GM19025 (cell line): ENCODE measurements around the gene PUS7.

ENCODE experiments used
- ATAC-seq: cut with Tn5 transposase; IDR thresholded peaks from one replicate; pipeline ENCODE4 v1.9.1; 2021; ENCODE audit warnings: mild to moderate bottlenecking, low read depth, moderate library complexity; ENCODE audit not compliant: unreplicated experiment

Gene PUS7

GRCh38 chr7:105502173-105502572 lies 19.9 kb downstream of the PUS7 start:
- ATAC-seq: no peak

DNA sequence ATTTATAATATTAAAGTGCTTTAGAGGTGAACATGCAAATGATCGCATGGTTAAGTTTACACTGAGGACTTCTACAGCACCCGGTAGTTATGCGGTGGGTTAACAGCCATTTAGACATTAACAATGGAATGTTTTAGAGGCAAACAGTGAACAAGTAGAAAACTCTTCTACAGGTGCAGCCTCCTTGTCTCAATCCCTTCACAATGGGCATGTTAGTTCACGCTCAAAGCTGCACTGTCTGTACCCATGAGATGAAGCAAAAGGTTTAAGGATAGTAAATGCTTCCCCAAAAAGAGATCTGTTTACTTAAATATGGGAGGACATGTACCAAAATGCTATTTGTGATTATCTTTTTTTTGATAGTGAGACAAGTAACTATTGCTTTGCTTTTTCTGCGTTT lies 25.1 kb downstream of the PUS7 start:
- ATAC-seq: no peak

GRCh38 chr7:105496521-105496920 lies 25.6 kb downstream of the PUS7 start:
- no peak for ATAC-seq

DNA sequence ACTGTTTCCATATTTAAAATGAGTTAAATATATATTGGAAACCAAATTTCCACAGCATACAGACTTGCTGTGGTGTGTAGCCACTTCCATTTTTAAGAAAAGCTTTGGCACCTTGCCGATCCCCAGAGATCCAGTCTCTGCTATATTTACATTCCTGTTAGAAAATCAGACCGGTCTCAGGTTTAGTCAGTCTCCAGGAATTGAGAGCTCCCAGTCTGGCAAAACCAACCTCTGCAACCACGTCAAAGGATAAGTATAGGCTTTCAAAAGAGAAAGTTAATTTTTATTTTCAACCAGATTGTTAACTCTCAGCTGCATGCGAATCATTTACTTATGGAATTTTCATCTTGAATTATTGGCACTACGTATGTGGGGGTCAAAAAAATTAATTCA lies 28.2 kb downstream of the PUS7 start:
- ATAC-seq: no peak

DNA sequence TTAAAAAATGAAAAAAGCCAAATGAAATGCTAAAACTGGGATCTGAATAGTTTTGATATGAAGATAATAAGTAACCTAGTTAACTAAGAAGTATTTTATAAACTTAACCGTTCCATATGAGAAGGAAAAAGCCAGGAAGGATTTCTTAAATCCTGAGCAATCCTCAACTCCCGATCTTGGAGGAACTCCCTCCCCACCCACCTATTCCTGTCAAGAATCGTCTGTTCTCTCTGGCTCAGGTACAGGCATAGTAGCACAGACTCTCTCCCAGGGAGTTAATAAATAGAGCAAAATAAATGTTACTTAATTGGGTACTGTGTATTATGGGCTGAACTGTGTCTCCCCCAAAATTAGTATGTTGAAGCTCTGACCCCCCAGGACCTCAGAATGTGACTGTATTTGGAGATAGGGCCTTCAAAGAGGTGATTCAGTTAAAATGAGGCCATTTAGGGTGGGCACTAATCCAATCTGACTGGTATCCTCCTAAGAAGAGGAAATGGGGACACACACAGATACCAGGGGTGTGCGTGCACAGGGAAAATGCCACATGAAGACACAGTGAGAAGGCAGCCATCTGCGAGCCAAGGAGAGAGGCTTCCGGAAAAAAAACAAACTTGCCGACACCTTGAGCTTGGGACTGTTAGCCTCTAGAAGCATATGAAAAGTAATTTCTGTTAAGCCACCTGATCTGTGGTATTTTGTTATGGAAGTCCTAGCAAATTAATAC lies 28.7 kb downstream of the PUS7 start:
- ATAC-seq: no peak

- ATAC-seq: no peak
Observed at GRCh38 chr7:105489409-105489808, 32.7 kb downstream of the PUS7 start.

- ATAC-seq: no peak
Observed at GRCh38 chr7:105487579-105488571, 34.2 kb downstream of the PUS7 start.

- ATAC-seq: no peak
Observed at GRCh38 chr7:105480931-105481330, 41.1 kb downstream of the PUS7 start.

GRCh38 chr7:105478606-105479005 lies 43.5 kb downstream of the PUS7 start:
- ATAC-seq: no peak

- ATAC-seq: no peak
Observed at GRCh38 chr7:105477908-105478307, 44.2 kb downstream of the PUS7 start.

- no peak for ATAC-seq
Observed at GRCh38 chr7:105474045-105474444, 48.0 kb downstream of the PUS7 start.

- ATAC-seq: no peak
Observed at GRCh38 chr7:105473163-105473562, 48.9 kb downstream of the PUS7 start.

DNA sequence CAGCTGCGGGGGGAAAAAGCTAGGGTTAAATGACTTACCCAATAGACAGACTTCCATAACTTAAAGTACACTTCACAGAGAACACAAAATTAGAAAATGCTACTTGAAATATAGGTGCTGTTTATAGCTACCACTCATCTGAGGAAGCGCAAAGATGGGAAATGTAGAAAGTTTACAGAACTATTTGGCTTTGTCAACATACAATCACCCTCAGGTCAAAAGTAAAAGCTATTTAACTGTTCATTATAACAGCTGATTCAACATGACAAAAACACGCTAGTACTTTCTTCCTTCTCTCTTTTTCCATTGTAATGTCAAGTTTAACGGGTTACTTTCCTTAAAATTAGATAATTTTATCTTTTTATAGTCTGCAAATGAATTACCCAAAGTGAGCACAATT lies 51.2 kb downstream of the PUS7 start:
- ATAC-seq: no peak

- ATAC-seq: no peak
Observed at GRCh38 chr7:105470090-105470489, 52.0 kb downstream of the PUS7 start.

- no peak for ATAC-seq
Observed at GRCh38 chr7:105462765-105463420, 59.2 kb downstream of the PUS7 start.

DNA sequence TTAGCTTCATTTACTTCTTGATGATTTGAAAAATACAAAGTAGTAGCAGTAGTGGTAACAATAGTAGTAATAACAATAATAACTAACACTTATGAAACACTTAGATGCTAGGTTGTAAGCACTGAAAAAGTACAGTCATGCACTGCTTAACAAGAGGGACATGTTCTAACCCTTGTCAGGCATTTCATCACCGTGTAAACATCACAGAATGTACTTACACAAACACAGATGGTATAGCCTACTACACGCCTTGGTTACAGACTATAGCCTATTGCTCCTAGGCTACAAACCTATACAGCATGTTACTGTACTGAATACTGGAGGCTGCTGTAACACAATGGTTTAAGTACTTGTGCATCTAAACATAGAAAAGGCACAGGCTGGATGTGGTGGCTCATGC lies 60.6 kb downstream of the PUS7 start:
- ATAC-seq: no peak

- no peak for ATAC-seq
Observed at GRCh38 chr7:105457619-105458225, 64.3 kb downstream of the PUS7 start.

- ATAC-seq: no peak
Observed at GRCh38 chr7:105454921-105455320, 67.2 kb downstream of the PUS7 start.

- no peak for ATAC-seq
Observed at GRCh38 chr7:105454095-105454747, 67.8 kb downstream of the PUS7 start.

GRCh38 chr7:105452085-105452484 lies 70.0 kb downstream of the PUS7 start:
- no peak for ATAC-seq
